ENCODE measurements around the gene IL1RL1. TPM values are rescaled to one million over a fixed set of nuclear protein-coding genes. Genes with fewer than 3 reads are reported as not detected.

The IL1RL1 gene
- polyA plus RNA-seq, 1 of the 3 experiments (the other 2 are of a cell fraction), result not detected

DNA sequence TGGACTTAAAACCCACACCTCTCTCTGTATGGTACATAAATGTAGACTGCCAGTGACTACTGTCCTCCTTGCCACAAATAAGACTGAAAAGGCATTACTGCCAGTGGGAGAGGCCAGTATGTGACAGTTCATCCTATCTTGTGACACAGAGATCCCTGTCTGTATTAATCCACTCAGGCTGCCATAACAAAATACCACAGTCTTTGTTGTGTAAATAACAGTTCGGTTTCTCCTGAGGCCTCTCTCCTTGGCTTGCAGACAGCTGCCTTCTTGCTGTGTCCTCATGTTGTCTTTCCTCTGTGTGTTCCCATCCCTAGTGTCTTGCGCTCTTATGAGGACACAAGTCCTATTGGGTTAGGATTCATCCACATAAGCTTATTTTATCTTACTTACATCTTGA is 46.4 kb upstream of the IL1RL1 start:
- WGBS (ENCODE audit: low lambda C conversion rate), result 48% methylated on average over 2 of the region's 2 CpGs
- CTCF ChIA-PET, result interaction anchor here (5.1 kb wide), 1 partner anchor 24 kb away, joined by 18 read pairs; no protein-coding TSS in a partner anchor

DNA sequence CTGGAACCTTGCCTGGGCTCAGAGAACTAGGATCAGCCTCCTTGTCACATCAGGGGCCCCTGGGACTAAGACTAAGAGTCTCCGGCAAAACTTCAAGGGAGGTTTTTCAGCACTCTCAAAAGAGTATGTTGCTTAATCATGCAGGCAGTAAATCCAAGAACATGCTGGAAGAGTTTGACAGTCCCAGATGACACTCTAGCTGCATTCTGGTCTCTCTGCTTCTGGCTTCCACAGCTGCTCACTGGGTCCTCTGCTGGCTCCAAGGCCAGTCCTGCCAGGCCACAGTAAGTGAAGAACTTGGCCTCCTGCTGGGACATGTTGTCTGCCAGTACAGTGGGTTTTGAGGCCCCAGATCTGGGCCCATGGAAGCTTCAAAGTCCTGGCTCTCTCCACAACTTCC is 45.2 kb upstream of the IL1RL1 start:
- H3K36me3 ChIP-seq (replicated peaks in 1 of 2; ENCODE audit: control insufficient read depth in 1 of 2, insufficient read depth in 2 of 2, low read length in 1 of 2), result no peaks in the 10 kb centered on the region
- no peak overlapping the region for H3K4me2 ChIP-seq
- no peaks in the 10 kb centered on the region for H4K20me1 ChIP-seq (ENCODE audit: insufficient read depth)
- no peak overlapping the region for H3K9ac ChIP-seq
- TF ChIP-seq FOXM1 (IDR thresholded peaks at IDR 0.05; ENCODE audit: low read depth) (no peak), SMC3 (IDR thresholded peaks at IDR 0.05; ENCODE audit: low read depth, low read length) (no peak), FOXJ3 (CRISPR knock-in tag; IDR thresholded peaks at IDR 0.05) (no peak), MEF2A (IDR thresholded peaks at IDR 0.05; ENCODE audit: borderline replicate concordance, low read depth) (no peak), YY1 (IDR thresholded peaks at IDR 0.05; ENCODE audit: low read depth) (no peak), NRF1 (IDR thresholded peaks at IDR 0.05; ENCODE audit: low read depth, low read length) (no peak), TAF1 (IDR thresholded peaks at IDR 0.05; ENCODE audit: borderline replicate concordance, low read depth, low read length) (no peak)
- no peak overlapping the region for H3K4me3 ChIP-seq (ENCODE audit: low read depth in 2 of 2, low read length in 1 of 2)
- no peaks in the 10 kb centered on the region for H3K79me2 ChIP-seq (ENCODE audit: insufficient read depth)
- no peak overlapping the region for H2AFZ ChIP-seq (ENCODE audit: low read depth)
- no peaks in the 10 kb centered on the region for H3K9me2 ChIP-seq
- no peaks in the 10 kb centered on the region for H3K9me3 ChIP-seq
- WGBS (ENCODE audit: low lambda C conversion rate), result 0% methylated on average over 1 of the region's 1 CpG
- DNase-seq, result no peak
- CTCF ChIA-PET, result interaction anchor here (1.6 to 5.1 kb wide), 2 partner anchors 15 to 26 kb away, joined by 4 to 18 read pairs; no protein-coding TSS in a partner anchor
- no peak overlapping the region for H3K27ac ChIP-seq (ENCODE audit: low read depth in 2 of 2, low read length in 1 of 2)
- POLR2A ChIA-PET, result no interaction called here
- no peaks in the 10 kb centered on the region for H3F3A ChIP-seq (replicated peaks; ENCODE audit: insufficient read depth)
- H3K4me1 ChIP-seq (ENCODE audit: control insufficient read depth in 1 of 2, insufficient read depth in 2 of 2, low read depth in 1 of 2, low read length in 1 of 2), result no peaks in the 10 kb centered on the region
- H3K27me3 ChIP-seq (ENCODE audit: insufficient read depth), result peaks cover 48% of the 10 kb centered on the region

More for the DNA sequence above, 46.4 kb upstream of the IL1RL1 start:
- H3K9me2 ChIP-seq, result no peaks in the 10 kb centered on the region
- H3F3A ChIP-seq (replicated peaks; ENCODE audit: insufficient read depth), result no peaks in the 10 kb centered on the region
- no peaks in the 10 kb centered on the region for H4K20me1 ChIP-seq (ENCODE audit: insufficient read depth)
- no peak for TF ChIP-seq CHD2 (IDR thresholded peaks at IDR 0.05; ENCODE audit: low read length, partially characterized antibody)
- no peak overlapping the region for H2AFZ ChIP-seq (ENCODE audit: low read depth)
- H3K4me1 ChIP-seq (ENCODE audit: control insufficient read depth in 1 of 2, insufficient read depth in 2 of 2, low read depth in 1 of 2, low read length in 1 of 2), result no peaks in the 10 kb centered on the region
- POLR2A ChIA-PET, result no interaction called here
- no peaks in the 10 kb centered on the region for H3K36me3 ChIP-seq (replicated peaks in 1 of 2; ENCODE audit: control insufficient read depth in 1 of 2, insufficient read depth in 2 of 2, low read length in 1 of 2)
- DNase-seq, result no peak
- H3K9me3 ChIP-seq, result no peaks in the 10 kb centered on the region
- no peak overlapping the region for H3K4me3 ChIP-seq (ENCODE audit: low read depth in 2 of 2, low read length in 1 of 2)
- H3K4me2 ChIP-seq, result no peak overlapping the region
- H3K79me2 ChIP-seq (ENCODE audit: insufficient read depth), result no peaks in the 10 kb centered on the region
- no peak overlapping the region for H3K9ac ChIP-seq
- peaks cover 43% of the 10 kb centered on the region for H3K27me3 ChIP-seq (ENCODE audit: insufficient read depth)
- no peak overlapping the region for H3K27ac ChIP-seq (ENCODE audit: low read depth in 2 of 2, low read length in 1 of 2)

DNA sequence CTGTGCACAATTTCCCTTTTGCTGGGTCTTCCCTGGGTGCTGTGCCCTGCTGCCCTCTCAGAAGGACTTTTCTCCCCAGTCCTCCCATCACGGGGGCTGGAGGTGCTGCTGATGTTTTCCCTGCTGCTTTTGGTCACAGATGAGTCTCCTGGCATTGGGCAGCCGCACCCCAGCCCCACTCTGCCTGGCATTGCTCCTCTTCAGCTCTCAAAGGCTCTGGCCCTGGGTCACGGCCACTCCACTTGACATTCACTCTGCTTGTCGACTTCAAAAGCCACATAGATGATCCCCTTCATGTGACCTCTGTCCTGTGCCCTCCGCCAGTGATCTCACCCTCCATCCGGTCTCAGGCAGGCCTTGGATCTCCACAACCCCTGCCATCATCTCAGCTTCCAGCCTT is 43.6 kb upstream of the IL1RL1 start:
- Histone ChIP-seq H3K36me3 (replicated peaks in 1 of 2; ENCODE audit: control insufficient read depth in 1 of 2, insufficient read depth in 2 of 2, low read length in 1 of 2) (no peaks in the 10 kb centered on the region), H3K27me3 (ENCODE audit: insufficient read depth) (peaks cover 44% of the 10 kb centered on the region), H3K9me3 (no peaks in the 10 kb centered on the region), H4K20me1 (ENCODE audit: insufficient read depth) (no peaks in the 10 kb centered on the region), H3K9ac (no peak overlapping the region), H3K9me2 (no peaks in the 10 kb centered on the region), H3K27ac (ENCODE audit: low read depth in 2 of 2, low read length in 1 of 2) (no peak overlapping the region), H3K4me3 (ENCODE audit: low read depth in 2 of 2, low read length in 1 of 2) (no peak overlapping the region), H3K4me1 (ENCODE audit: control insufficient read depth in 1 of 2, insufficient read depth in 2 of 2, low read depth in 1 of 2, low read length in 1 of 2) (no peaks in the 10 kb centered on the region), H3K4me2 (no peak overlapping the region), H2AFZ (ENCODE audit: low read depth) (no peak overlapping the region), H3K79me2 (ENCODE audit: insufficient read depth) (no peaks in the 10 kb centered on the region), H3F3A (replicated peaks; ENCODE audit: insufficient read depth) (no peaks in the 10 kb centered on the region)
- no peak for DNase-seq
- CTCF ChIA-PET, result interaction anchor here (1.2 kb wide), 1 partner anchor 27 kb away, joined by 3 read pairs; no protein-coding TSS in a partner anchor
- WGBS (ENCODE audit: low lambda C conversion rate), result 9% methylated on average over 6 of the region's 6 CpGs
- POLR2A ChIA-PET, result no interaction called here
- TF ChIP-seq USF2 (IDR thresholded peaks at IDR 0.05; ENCODE audit: borderline replicate concordance, low read depth, low read length) (no peak), GABPA (IDR thresholded peaks at IDR 0.05; ENCODE audit: low read depth) (no peak), POLR2AphosphoS5 (IDR thresholded peaks at IDR 0.05; ENCODE audit: low read depth, low read length) (no peak), JUND (IDR thresholded peaks at IDR 0.05) (no peak), TEAD4 (IDR thresholded peaks at IDR 0.05; ENCODE audit: borderline replicate concordance, insufficient read depth) (no peak), NRF1 (IDR thresholded peaks at IDR 0.05; ENCODE audit: low read depth, low read length) (no peak), RCOR1 (IDR thresholded peaks at IDR 0.05; ENCODE audit: low read length) (no peak), FOXJ3 (CRISPR knock-in tag; IDR thresholded peaks at IDR 0.05) (no peak), SMC3 (IDR thresholded peaks at IDR 0.05; ENCODE audit: low read depth, low read length) (no peak), SIN3A (IDR thresholded peaks at IDR 0.05; ENCODE audit: borderline replicate concordance, low read depth, low read length) (no peak), FOXM1 (IDR thresholded peaks at IDR 0.05; ENCODE audit: low read depth) (no peak), CHD2 (IDR thresholded peaks at IDR 0.05; ENCODE audit: low read length, partially characterized antibody) (no peak), RXRA (IDR thresholded peaks at IDR 0.05; ENCODE audit: borderline replicate concordance, low read depth) (no peak), RFX5 (IDR thresholded peaks at IDR 0.05; ENCODE audit: low read length) (no peak), YY1 (IDR thresholded peaks at IDR 0.05; ENCODE audit: low read depth) (no peak), MEF2A (IDR thresholded peaks at IDR 0.05; ENCODE audit: borderline replicate concordance, low read depth) (no peak), EP300 (IDR thresholded peaks at IDR 0.05; ENCODE audit: borderline replicate concordance in 1 of 2, low read depth in 1 of 2, low read length in 1 of 2) (no peak)
- TF ChIP-seq, protein P1, sequence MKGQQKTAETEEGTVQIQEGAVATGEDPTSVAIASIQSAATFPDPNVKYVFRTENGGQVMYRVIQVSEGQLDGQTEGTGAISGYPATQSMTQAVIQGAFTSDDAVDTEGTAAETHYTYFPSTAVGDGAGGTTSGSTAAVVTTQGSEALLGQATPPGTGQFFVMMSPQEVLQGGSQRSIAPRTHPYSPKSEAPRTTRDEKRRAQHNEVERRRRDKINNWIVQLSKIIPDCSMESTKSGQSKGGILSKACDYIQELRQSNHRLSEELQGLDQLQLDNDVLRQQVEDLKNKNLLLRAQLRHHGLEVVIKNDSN (IDR thresholded peaks at IDR 0.05; ENCODE audit: borderline replicate concordance, low read depth), result no peak

Measured in SK-N-SH (cell line).